Measurements from ENCODE around the gene SERINC3.

- no peak for TF ChIP-seq CTCF (IDR thresholded peaks at IDR 0.05)
- no peak for TF ChIP-seq EZH2 (IDR thresholded peaks at IDR 0.05; ENCODE audit: borderline replicate concordance, insufficient read depth, low read depth, low read length, poor library complexity, severe bottlenecking)
Measured at GRCh38 chr20:44485078-44485829, 36.6 kb downstream of the SERINC3 start.

All from B cell (primary cell).